Measurements from ENCODE around the gene CPED1.

CPED1 gene

DNA sequence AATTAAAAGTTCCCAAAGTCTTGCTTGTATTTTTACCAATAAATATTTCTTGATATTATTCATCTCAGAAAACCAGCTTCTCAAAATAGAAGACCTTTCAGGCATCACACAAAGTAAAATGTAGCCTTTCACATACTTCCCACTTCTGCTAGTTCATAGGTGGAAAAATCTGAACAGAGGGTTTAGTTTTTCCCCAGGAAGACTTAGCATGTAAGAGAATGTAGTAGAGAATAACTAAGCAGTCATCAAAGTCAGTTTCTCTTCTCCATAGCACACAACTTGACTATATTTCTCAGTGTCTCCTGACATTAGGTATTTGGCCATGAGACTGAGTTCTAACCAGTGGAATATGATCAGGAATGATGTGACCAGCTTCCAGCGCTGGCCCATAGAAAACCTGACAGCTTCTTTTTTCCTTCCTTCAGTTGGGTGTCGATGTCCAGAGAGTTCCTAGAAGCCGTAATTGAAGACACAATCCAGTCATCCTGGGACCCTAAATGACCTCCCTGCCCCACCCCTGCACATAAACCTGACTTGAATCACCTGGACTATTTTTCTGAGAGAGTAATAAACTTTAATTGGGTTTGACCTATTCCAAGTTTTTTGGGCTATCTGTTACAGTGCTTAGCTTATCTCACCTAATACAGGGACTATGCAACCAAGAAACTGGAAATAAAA, 272.8 kb downstream of the CPED1 start:
- no peak for DNase-seq (ENCODE audit: low spot score)

DNA sequence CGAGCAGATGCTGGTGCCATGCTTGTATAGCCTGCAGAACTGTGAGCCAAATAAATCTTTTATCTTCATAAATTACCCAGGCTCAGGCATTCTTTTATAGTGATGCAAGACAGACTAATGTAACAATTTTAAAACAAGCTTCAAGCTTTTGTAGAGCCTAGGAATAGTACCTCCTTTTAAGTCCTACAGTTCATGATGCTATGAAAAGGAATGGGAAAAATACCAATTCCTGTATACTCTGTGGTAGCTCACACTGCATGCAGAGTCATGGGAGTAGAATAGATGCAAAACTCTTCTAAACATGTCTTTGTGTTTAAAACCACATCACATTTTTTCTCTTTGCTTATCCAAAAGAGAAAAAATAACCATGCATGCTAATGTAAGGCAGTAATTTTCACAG, 273.7 kb downstream of the CPED1 start:
- no peak for DNase-seq (ENCODE audit: low spot score)

DNA sequence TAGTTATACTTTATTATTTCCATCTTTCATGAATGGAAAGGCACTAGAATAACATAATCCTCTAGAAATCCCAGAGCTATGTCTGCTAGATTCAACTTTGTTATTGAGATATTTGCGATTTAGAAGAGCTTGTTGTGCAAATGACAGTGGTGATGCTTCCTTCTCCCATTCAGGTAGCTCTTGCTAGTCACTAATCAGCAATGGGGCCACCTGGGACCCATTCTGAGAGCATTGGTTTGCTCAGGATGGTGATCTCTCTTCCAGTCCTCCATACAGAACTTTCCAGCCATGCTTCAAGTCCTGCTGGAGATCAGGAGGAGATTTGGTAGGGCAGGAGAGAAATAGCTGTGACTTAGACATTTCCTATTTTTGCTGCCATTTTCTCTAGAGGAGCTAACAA, 274.5 kb downstream of the CPED1 start:
- DNase-seq (ENCODE audit: low spot score): no peak

DNA sequence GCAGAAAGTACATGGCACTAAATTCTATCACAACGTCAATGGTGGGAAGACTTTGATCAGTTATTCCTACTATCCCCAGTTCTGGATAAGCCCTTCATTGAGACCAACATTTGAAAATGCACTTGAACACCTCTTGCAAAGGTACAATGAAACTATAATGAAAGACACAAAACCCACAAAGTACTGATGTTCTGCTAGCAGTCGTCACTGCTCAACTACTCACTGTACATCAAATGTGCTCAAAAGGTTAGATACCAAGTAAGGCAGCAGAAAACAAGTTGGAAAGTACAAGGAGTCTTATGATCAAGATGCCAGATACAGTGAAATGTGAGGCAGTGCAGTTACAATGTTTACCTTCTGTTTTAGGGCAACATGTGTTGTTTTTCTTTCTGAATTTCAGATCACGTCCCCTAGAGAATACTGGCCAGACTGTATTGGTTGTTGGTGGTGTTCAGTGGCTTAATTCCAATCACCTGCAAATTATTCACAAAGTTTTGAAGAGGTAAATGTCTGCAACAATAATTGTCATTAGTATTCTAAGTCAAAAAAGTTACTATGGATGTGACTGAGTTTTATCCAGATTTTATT, 277.9 kb downstream of the CPED1 start:
- DNase-seq (ENCODE audit: low spot score): no peak

DNA sequence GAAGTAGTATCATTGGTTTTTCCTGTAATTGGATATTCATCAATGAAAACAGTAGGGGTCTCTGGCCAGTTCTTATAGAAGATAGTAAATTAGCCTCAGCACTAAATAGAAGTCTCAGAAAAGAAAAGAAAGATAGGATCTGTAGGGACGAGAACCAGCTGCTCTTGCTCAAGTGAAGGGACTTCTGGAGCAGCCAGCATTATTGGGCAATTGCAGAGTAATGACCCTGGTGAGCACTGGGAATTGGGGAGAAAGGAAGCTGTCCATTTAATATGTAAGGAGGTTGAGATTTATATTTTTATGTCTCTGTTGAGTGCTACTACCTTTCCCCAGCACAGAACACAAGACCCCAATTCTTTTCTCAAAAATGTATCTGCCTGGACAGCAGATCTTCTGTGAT, 279.1 kb downstream of the CPED1 start:
- no peak for DNase-seq (ENCODE audit: low spot score)

DNA sequence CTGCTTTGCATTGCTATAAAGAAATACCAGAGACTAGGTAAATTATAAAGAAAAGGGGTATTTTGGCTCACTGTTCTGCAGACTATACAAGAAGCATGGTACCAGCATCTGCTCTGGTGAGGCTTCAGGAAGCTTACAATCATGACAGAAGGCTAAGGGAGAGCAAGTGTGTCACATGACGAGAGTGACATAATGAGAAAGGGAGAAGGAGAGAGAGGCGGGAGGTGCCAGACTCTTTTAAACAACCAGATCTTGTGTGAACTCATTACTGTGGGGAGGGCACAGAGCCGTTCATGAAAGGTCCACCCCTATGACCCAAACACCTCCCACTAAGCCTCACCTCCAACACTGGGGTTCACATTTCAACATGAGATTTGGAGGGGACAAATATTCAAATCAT, 281.3 kb downstream of the CPED1 start:
- no peak for DNase-seq (ENCODE audit: low spot score)

DNA sequence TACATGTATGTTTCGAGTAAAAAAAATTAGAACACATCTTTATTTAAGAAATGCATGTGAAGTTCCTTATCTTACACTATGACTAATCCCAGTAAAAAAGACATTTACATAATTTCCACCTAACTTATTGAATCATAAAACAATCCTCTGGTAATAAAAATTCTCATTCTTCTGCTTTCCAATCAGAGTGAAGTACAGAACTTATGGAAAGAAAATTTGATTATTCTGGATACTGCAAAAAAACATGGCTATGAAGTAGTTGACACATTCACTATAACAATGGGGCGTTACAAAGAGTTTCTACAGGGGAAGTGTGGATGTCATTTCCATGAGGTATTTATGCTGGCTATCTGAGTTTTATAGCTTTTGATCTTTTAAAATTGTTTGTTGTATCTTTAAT, 282.6 kb downstream of the CPED1 start:
- no peak for DNase-seq (ENCODE audit: low spot score)

DNA sequence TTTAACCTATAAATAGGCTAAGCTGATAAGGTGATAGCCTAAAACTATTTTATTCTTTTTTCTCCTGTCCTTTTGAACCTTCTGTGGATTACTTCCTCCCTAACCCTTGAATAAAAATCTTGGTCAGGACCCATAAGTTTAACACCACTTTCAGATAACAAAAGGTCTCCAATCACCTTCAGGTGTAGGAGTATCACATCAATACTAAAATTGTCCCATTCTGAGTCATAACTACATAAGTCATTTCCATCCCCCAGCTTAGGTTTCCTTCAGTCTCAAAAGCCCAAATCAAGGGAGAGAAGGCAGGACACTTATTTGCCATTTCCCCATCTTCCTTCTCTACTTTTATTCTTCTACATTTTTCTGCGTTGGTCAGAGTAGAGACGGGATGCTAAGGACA, 283.4 kb downstream of the CPED1 start:
- no peak for DNase-seq (ENCODE audit: low spot score)

DNA sequence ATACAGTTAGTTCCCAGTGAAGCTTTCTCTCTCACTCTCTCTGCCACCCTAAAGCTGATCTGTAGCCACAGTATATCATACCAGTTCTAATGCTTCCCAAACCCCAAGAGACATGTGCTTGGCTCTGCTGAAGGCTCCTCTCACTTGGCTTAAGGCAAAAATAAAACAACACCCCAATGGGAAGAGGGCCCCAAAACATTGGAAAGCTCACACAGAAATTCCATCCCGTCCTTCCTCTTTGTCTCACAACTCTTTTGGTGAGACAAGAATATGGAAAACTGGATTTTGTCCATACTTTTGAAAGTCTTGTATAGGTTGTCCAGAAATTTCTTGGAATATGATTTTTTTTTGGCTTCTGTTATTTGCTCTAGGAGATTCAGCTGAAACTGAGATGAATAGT, 284.2 kb downstream of the CPED1 start:
- no peak for DNase-seq (ENCODE audit: low spot score)

DNA sequence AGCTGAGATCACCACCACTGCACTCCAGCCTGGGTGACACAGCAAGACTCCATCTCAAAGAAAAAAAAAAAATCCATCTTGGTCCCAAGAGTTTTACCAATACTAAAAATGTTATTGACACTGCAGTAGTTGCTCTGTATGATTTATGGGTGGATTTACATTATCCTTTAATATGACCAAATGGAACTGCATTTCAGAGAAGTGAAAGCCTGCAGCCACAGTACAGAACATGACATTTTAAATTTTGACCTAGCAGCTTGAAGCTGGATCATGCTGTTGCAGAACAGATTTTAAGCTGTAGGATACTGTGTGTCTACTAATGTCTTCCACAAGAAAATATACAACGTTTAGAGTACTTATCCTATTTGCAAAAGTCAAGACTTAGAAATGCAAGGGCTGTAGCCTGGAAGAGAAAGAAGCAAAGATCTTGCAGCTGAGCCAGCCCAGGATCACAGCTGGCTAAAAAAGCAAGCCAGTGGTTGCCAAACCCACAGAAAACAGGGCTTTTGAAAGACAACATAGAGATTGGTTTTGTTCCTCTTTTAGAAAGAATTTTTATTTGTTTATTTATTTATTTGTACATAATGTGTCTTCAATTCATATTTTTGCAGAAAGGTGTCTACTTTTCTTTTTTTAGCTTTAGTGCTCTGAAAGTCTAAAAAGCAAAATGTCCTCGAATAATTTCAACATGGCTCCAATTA, 285.1 kb downstream of the CPED1 start:
- no peak for DNase-seq (ENCODE audit: low spot score)

DNA sequence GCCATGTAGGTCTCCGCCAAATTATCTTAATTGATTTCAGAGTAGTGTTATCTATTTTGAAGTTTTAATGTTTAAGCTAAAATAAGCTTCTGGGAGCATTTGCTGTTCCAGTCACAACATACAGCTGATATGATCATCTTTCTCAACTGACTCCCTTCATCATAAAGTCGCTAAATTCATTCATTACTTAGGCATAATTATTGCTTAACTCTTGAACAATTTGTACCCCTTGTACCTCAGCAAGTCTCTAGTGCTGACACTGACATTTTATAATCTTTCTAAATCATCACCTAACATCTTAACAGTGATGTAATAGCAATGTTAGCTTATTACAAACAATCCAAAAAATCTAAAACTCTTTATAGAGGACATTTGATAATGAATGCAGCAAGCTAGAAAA, 286.0 kb downstream of the CPED1 start:
- no peak for DNase-seq (ENCODE audit: low spot score)

DNA sequence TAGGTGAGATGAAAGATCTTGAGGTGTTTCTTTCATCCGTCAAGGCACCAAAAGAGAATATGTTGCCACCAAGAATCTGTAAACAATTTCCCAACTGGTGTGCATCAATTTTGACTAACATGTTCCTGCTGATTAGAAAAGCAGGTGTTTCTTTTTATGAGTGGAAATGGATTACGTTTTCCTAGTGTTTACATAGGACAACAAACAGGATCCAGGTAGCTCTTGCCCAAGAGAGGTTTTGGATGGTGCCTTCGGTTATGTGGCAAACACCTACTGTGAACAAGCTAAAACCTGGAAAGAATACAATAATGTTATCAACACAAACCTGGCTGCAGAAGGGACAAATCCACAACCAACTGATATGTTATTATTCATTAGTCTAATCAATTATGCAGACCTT, 286.7 kb downstream of the CPED1 start:
- no peak for DNase-seq (ENCODE audit: low spot score)

DNA sequence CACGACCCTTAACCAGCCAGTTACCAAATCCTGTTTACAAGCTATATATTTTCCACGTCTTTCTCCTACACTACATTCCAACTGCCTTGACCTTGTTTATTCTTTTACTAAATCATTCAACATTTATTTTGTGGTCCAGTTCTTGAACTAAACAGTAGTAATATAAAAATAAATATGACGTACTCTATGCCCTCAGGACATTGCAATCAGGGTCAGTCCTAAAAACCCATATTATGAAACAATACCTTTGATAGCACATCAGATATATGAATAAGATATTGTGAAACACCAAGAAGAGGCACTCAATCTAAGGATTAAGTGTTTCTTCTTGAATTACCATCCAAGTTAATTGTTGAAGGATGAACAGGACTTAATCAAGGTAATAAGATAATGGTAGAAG, 287.8 kb downstream of the CPED1 start:
- DNase-seq (ENCODE audit: low spot score): no peak

DNA sequence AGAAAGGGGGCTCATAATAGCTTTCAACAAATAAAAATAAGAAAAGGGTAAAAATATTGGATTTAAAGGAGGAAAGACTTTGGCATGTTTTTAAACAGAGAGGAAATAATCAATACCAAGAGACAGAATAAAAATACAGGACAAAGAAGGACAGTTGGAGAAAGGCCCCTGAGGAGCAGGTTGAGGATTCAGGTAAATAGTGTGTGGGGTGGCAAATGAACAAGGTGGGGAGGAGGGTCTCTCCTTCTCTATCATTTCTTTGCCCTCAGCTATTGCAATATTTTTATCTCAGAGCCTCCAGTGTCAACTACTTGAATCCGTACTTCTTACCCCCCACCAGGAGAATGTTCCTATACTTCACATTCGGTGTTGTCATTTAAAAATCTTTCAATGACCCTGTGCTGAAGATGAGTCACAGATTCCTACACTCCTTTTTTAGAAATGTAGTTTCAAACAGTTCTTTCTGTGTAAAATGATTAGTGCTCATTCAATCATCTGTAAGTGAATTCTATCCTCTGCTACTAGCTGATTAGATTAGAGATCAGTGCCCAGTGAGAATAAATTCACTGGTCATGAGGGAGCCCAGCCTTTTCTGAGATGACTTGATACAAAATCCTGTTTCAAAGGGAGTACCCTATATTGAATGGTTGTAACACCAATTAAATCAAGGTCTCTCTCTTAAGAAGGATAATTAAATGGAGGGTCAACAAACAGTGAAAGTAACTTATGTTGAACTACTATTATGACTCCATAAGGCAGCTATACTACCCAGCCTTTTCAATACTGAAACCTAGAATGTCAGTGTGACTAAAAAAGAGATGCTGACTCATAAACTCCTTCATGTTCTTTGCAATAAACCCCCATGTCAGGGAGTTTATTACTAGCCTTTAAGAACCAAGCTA, 289.9 kb downstream of the CPED1 start:
- no peak for DNase-seq (ENCODE audit: low spot score)

DNA sequence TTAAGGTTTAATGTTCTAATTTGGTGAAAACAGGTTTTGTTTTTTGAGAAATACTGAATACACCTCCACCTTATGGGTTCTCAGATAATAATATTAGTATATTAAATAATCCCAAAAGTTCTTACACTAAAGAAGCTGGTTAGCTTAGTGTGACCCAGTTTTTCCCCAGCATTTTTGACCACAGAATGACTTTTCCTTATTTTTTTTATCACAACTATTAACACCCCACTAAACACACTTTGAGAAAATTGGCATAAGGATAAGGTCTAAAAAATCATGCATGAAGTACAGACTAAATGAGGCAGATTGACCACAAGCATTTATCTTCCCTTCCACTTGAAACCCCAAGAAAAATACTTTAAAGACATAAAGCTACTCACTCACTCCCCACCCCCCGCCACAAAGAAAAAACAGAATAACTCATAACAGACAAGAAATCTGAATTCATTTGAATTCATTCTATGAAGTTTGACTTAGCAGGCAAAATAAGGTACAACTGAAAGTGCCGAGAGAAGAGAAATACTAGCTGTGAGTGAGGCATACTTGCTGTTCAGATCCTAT, 290.6 kb downstream of the CPED1 start:
- DNase-seq (ENCODE audit: low spot score): no peak

DNA sequence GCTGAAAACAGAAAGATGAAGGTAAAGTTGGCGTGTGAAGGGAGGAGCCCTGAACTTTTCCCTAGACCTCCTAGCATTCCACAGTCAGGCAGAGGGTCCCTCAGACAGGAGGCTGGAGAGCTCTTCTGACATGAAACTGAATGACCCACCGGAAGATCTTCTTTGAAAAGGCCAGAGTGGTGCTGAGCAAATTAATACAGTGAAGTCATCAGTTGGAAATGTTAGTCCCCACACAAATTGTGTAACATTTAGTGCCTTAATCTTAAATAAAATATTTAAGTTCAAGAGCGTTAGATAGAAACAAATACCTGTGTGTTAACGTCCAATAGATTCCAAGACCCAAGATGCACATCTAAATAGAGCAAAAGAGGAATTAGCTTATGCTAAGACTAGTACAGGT, 291.3 kb downstream of the CPED1 start:
- no peak for DNase-seq (ENCODE audit: low spot score)

DNA sequence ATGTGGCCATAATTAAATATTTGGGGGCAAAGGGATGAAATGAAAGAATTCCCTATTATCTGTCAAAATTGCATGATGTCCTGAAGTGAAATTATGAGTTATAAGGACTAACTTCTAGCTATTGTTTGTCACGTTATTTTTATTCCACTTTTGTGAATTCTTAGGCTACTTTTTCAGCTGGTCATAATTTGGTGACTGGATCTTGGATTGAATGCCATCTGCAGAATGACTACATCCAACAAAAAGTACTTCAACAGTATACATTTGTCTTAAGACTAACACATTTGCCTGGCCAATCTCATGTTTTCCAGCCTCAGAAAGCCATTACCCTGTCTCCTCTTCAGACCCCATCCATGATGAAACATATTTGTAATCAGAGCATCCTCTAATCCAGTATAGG, 292.1 kb downstream of the CPED1 start:
- no peak for DNase-seq (ENCODE audit: low spot score)

DNA sequence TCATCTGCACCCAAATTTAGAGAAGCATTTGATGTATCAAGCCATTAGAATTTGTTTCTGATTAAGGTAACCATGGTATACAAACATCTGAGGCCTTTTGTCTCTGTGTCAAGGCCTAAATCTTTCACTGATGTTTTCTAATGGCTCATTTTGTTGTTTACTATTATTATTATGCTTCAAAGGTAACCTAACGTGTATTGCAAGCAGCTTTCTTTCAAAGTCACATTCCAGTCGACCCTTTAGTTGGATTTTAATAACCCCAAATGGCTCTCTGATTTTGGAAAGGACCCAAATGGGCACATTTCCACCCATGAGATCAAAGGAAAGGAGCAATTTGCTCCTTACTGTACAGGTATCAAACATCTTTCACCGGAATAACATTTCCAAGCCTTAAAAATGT, 293.6 kb downstream of the CPED1 start:
- no peak for DNase-seq (ENCODE audit: low spot score)

DNA sequence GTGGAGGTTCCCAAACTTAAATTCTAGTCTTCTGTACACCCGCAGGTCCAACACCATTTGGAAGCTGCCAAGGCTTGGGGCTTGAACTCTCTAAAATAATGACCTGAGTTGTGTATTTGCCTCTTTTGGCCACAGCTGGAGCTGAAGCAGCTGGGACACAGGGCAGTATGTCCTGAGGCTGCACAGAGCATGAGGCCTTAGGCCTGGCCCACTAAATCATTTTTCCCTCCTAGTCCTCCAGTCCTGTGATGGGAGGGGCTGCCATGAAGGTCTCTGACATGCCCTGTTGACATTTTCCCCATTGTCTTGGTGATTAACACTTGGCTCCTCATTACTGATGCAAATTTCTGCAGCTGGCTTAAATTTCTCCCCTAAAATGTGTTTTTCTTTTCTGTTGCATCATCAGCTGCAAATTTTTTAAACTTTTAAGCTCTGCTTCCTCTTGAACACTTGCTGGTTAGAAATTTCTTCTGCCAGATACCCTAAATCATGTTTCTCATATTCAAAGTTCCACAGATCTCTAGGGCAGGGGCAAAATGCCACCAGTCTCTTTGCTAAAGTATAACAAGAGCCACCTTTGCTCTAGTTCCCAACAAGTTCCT, 296.7 kb downstream of the CPED1 start:
- DNase-seq (ENCODE audit: low spot score): no peak

DNA sequence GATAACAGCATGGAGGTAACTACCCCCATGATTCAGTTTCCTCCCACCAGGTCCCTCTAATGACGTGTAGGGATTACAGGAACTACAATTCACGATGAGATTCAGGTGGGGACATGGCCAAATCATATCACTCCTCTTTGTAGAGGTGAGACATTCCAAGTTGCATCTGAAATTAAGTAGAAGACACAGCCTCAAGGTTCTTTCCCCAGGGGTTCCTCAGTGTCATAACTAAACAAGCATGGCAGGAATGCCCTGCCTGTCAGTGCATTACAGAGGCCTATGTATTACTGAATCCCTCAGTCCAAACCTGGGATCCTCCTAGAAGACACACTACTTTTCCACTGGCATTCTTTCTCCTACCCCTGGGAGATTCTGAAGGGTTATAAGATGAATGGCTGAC, 297.7 kb downstream of the CPED1 start:
- no peak for DNase-seq (ENCODE audit: low spot score)

DNA sequence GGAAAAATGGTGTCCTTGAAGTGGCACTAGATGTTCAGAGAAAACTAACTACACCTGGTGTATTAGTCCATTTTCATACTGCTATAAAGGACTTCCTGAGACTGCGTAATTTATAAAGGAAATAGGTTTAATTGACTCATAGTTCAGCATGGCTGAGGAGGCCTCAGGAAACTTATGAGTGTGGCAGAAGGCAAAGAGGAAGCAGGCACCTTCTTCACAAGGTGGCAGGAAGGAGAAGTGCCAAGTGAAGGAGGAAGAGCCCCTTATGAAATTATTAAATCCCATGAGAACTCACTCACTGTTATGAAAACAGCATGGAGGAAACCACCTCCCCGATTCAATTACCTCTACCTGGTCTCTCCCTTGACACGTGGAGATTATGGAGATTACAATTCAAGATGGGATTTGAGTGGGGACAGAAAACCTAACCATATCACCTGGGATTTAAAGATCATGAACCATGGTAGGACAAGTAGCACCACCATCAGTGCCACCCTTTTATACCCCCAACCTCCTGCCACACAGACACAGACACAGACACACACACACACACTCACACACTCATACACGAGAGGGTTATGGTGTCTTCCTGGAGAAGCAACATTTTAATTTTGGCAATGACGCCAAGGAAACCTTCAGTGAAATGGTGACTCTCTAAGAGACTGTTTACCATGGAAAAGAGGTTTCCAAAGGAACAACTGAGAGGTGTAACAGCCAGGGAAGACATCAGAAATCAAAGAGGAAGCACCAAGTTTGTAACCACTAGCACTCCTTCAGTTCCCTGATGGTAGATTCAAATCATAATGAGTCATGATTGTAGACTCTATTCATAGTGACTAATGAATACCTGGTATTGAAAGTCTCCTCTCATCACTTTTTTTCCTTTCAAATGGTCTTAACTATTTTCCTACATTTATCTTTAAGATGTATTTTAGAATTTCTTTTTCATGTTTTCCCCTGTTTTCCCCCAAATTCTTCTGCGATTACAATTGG, 298.5 kb downstream of the CPED1 start:
- DNase-seq (ENCODE audit: low spot score): no peak

All from ecto neural progenitor cell (in vitro differentiated cells).